OCI-LY3 (cell line): ENCODE results near the gene LENEP.
A peak's percentile ranks its signal among the peaks of the same experiment; 100 is the strongest.
"Not testable (repeated sequence)": the region's sequence is repeated elsewhere in the genome, so short reads cannot be mapped to it uniquely, and the experiment has no call there.

Experiments
- H2AFZ ChIP-seq: fragments of 200-600, 300-600 bp; shearing (Covaris generic); 2 replicates; pipeline ENCODE4 v1.6.0; 2014; ENCODE audit warnings: antibody characterized with exemption, low read depth, low read length
- H3K27ac ChIP-seq: fragments of 200-600, 300-600 bp; sonication (generic); 2 replicates; pipeline ENCODE4 v1.5.1; 2014; ENCODE audit warnings: mild to moderate bottlenecking, low read length, moderate library complexity, mixed read lengths
- H3K27me3 ChIP-seq: fragments of 200-600, 300-600 bp; sonication (generic); 2 replicates; pipeline ENCODE4 v1.6.1; 2014; ENCODE audit warnings: low read depth, low read length, mixed read lengths
- H3K36me3 ChIP-seq: fragments of 200-600, 300-600 bp; sonication (generic); replicated peaks from 2 replicates; pipeline ENCODE3; 2014; ENCODE audit warnings: low read depth, low read length, mixed read lengths
- H3K4me1 ChIP-seq: fragments of 300-600, 200-600 bp; sonication (generic); 2 replicates; pipeline ENCODE4 v1.6.1; 2014; ENCODE audit warnings: low read length, mixed read lengths
- H3K4me2 ChIP-seq: fragments of 200-600, 300-600 bp; sonication (generic); 2 replicates; pipeline ENCODE4 v1.6.1; 2014; ENCODE audit warnings: low read length, mixed read lengths
- H3K4me3 ChIP-seq: fragments of 300-600, 200-600 bp; sonication (generic); 2 replicates; pipeline ENCODE4 v1.5.1; 2014; ENCODE audit warnings: antibody characterized with exemption, mild to moderate bottlenecking, low read length, moderate library complexity
- H3K79me2 ChIP-seq: fragments of 300-600, 200-600 bp; shearing (Covaris generic); 2 replicates; pipeline ENCODE4 v1.6.1; 2014; ENCODE audit warnings: mild to moderate bottlenecking, low read length, mixed read lengths
- H3K9ac ChIP-seq: fragments of 300-600, 200-600 bp; shearing (Covaris generic); 2 replicates; pipeline ENCODE4 v1.6.0; 2014; ENCODE audit warnings: mild to moderate bottlenecking, low read length, moderate library complexity
- H3K9me3 ChIP-seq: fragments of 200-600, 300-600 bp; shearing (Covaris generic); 2 replicates; pipeline ENCODE4 v1.6.1; 2014; ENCODE audit warnings: low read length, mixed read lengths; ENCODE audit not compliant: insufficient read depth
- H4K20me1 ChIP-seq: fragments of 200-600, 300-600 bp; sonication (generic); 2 replicates; pipeline ENCODE4 v1.6.1; 2016; ENCODE audit warnings: low read length, mixed read lengths; ENCODE audit not compliant: insufficient read depth
- EZH2phosphoT487 ChIP-seq: fragments of 200-600 bp; shearing (Covaris generic); IDR thresholded peaks from 2 replicates; pipeline ENCODE4 v1.6.1; 2018; ENCODE audit warnings: antibody characterized with exemption, mixed run types, low read depth
- TF ChIP-seq, protein P1 (sequence below): fragments of 200-600, 300-600 bp; sonication (generic); IDR thresholded peaks from 2 replicates; pipeline ENCODE4 v1.5.1; 2014; ENCODE audit warnings: antibody characterized with exemption, low read length, low read depth

LENEP gene

DNA sequence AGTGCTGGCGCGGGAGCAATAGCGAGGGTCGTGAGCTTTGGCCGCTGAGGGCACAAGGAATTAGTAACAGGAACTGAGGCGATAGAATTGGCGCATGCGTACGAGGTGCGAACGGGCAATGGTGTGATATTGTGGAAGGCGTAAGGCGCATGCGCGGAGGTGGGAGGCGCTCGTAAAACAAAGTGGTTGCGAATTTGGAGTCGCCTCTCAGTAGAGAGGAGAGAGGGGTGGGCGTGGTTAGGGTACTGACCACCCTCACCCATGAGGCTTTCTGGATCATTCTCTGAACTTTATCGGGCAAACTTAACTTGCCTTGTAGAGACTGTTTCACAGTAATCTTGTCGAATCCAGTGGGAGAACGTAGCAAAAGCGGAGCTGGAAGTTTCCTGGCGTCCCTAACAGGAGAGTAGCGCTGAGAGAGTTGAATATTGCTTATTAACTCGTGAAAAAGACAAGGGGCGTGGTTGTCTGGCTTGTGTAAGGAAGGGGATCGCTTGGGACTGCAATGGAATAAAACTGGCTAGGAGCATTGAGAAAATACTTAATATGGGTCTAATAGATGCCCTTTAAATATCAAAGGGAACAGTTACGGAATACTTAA, 18.5 kb upstream of the LENEP start:
- H3K27me3 ChIP-seq, result no peaks in the 10 kb centered on the region
- peaks cover 64% of the 10 kb centered on the region for H3K79me2 ChIP-seq
- peaks cover 34% of the 10 kb centered on the region for H3K4me1 ChIP-seq
- peak overlapping the region; percentile 80 for H3K4me2 ChIP-seq
- peak overlapping the region; percentile 88 for H3K4me3 ChIP-seq
- no peak for TF ChIP-seq EZH2phosphoT487
- TF ChIP-seq, protein P1, sequence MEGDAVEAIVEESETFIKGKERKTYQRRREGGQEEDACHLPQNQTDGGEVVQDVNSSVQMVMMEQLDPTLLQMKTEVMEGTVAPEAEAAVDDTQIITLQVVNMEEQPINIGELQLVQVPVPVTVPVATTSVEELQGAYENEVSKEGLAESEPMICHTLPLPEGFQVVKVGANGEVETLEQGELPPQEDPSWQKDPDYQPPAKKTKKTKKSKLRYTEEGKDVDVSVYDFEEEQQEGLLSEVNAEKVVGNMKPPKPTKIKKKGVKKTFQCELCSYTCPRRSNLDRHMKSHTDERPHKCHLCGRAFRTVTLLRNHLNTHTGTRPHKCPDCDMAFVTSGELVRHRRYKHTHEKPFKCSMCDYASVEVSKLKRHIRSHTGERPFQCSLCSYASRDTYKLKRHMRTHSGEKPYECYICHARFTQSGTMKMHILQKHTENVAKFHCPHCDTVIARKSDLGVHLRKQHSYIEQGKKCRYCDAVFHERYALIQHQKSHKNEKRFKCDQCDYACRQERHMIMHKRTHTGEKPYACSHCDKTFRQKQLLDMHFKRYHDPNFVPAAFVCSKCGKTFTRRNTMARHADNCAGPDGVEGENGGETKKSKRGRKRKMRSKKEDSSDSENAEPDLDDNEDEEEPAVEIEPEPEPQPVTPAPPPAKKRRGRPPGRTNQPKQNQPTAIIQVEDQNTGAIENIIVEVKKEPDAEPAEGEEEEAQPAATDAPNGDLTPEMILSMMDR, result no peak
- H3K36me3 ChIP-seq, result peaks cover 18% of the 10 kb centered on the region
- H3K9me3 ChIP-seq, result no peaks in the 10 kb centered on the region
- H3K9ac ChIP-seq, result peak overlapping the region; percentile 95
- no peak overlapping the region for H2AFZ ChIP-seq
- peaks cover 13% of the 10 kb centered on the region for H4K20me1 ChIP-seq
- H3K27ac ChIP-seq, result peak overlapping the region; percentile 91

DNA sequence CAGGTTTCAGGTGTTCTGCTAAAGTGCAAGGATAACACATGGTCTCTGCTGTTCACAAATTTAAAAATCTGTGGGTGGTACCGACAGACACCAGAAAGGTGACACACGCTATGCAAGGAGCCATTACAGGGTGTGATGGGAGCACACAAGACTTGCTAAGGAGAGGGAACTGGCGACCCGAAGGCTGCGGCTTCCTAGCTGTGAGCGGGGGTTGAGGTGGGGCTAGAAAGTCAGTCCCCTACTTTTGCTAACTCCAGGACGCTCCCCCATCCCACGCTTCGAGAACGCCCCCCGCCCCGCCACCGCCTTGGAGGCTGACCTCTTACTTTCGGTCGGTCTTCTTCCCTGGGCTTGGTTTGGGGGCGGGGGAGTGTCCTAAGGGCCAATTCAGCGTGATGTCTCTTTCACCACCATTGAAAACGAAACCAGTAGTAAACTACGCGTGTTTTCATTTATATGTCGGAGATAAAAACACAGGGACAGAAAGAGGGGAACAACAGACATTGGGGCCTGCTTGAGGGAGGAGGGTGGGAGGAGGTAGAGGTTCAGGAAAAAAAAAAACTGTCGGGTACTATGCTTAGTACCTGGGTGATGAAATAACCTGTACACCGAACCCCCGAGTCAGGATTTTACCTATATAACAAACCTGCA, 17.9 kb upstream of the LENEP start:
- Histone ChIP-seq H3K36me3 (peaks cover 18% of the 10 kb centered on the region), H4K20me1 (peaks cover 13% of the 10 kb centered on the region), H3K9me3 (no peaks in the 10 kb centered on the region), H3K4me3 (peak overlapping the region; percentile 88), H3K27ac (peak overlapping the region; percentile 91), H3K4me2 (peak overlapping the region; percentile 80), H3K4me1 (peaks cover 32% of the 10 kb centered on the region), H2AFZ (no peak overlapping the region), H3K79me2 (peaks cover 64% of the 10 kb centered on the region), H3K9ac (peak overlapping the region; percentile 95), H3K27me3 (no peaks in the 10 kb centered on the region)
- no peak for TF ChIP-seq EZH2phosphoT487
- TF ChIP-seq, protein P1, result no peak

- not testable (repeated sequence) for H3K27me3 ChIP-seq, H3K4me2 ChIP-seq, H3K9ac ChIP-seq, H3K27ac ChIP-seq, H2AFZ ChIP-seq, H3K9me3 ChIP-seq, H3K4me3 ChIP-seq
- H3K4me1 ChIP-seq, result peaks cover 29% of the 10 kb centered on the region
- peaks cover 24% of the 10 kb centered on the region for H3K36me3 ChIP-seq
- peaks cover 72% of the 10 kb centered on the region for H3K79me2 ChIP-seq
- H4K20me1 ChIP-seq, result peaks cover 13% of the 10 kb centered on the region
These were observed 15.6 kb upstream of the LENEP start for GRCh38 chr1:154977762-154978161.

GRCh38 chr1:154978360-154978759, 15.0 kb upstream of the LENEP start:
- H3K9ac ChIP-seq, result no peak overlapping the region
- TF ChIP-seq, protein P1, result no peak
- no peak for TF ChIP-seq EZH2phosphoT487
- H3K27ac ChIP-seq, result no peak overlapping the region

More at GRCh38 chr1:154978360-154978759, 15.0 kb upstream of the LENEP start:
- Histone ChIP-seq H3K9me3 (no peaks in the 10 kb centered on the region), H3K4me3 (no peak overlapping the region), H3K36me3 (peaks cover 24% of the 10 kb centered on the region), H3K4me1 (peaks cover 25% of the 10 kb centered on the region), H3K4me2 (no peak overlapping the region), H4K20me1 (peaks cover 13% of the 10 kb centered on the region), H3K79me2 (peaks cover 71% of the 10 kb centered on the region), H2AFZ (no peak overlapping the region), H3K27me3 (no peaks in the 10 kb centered on the region)
